Kidney glomerular epithelial cell (primary cell): ENCODE results near the gene GRIK3.
"Not testable (repeated sequence)": the region's sequence is repeated elsewhere in the genome, so short reads cannot be mapped to it uniquely, and the experiment has no call there.

Source experiments
- DNase-seq: peaks from one replicate; lab custom pipeline; 2025; lab: John Stamatoyannopoulos, UW

The GRIK3 gene

GRCh38 chr1:37034121-37035013 is at the start of gene GRIK3:
GRIK3 (minus strand) TSS chr1:37034515; CDS start chr1:37034108, 407 bp downstream.
- DNase-seq = no peak

GRCh38 chr1:37084013-37084412 is 49.7 kb upstream of the GRIK3 start:
- DNase-seq = no peak

GRCh38 chr1:37083603-37084002 is 49.3 kb upstream of the GRIK3 start:
- DNase-seq = no peak

- not testable (repeated sequence) for DNase-seq
Measured at GRCh38 chr1:37080296-37080986, 46.1 kb upstream of the GRIK3 start.

- DNase-seq = no peak
Measured at GRCh38 chr1:37078866-37079265, 44.6 kb upstream of the GRIK3 start.

GRCh38 chr1:37076168-37076567 is 41.9 kb upstream of the GRIK3 start:
- DNase-seq = no peak

GRCh38 chr1:37073854-37074379 is 39.6 kb upstream of the GRIK3 start:
- no peak for DNase-seq

GRCh38 chr1:37073152-37073853 is 39.0 kb upstream of the GRIK3 start:
- no peak for DNase-seq

GRCh38 chr1:37071829-37072228 is 37.5 kb upstream of the GRIK3 start:
- no peak for DNase-seq

GRCh38 chr1:37070126-37070525 is 35.8 kb upstream of the GRIK3 start:
- no peak for DNase-seq

- DNase-seq = no peak
Measured at GRCh38 chr1:37069406-37069805, 35.1 kb upstream of the GRIK3 start.

GRCh38 chr1:37068897-37069296 is 34.6 kb upstream of the GRIK3 start:
- DNase-seq = no peak

- no peak for DNase-seq
Measured at GRCh38 chr1:37068260-37068659, 33.9 kb upstream of the GRIK3 start.

GRCh38 chr1:37064039-37064438 is 29.7 kb upstream of the GRIK3 start:
- no peak for DNase-seq

GRCh38 chr1:37059346-37059745 is 25.0 kb upstream of the GRIK3 start:
- DNase-seq = no peak

- no peak for DNase-seq
Measured at GRCh38 chr1:37058424-37058988, 24.2 kb upstream of the GRIK3 start.

GRCh38 chr1:37056325-37056724 is 22.0 kb upstream of the GRIK3 start:
- no peak for DNase-seq

GRCh38 chr1:37055631-37056030 is 21.3 kb upstream of the GRIK3 start:
- DNase-seq = no peak

GRCh38 chr1:37053173-37053572 is 18.9 kb upstream of the GRIK3 start:
- no peak for DNase-seq

- DNase-seq = no peak
Measured at GRCh38 chr1:37052120-37052519, 17.8 kb upstream of the GRIK3 start.

GRCh38 chr1:37051346-37051745 is 17.0 kb upstream of the GRIK3 start:
- no peak for DNase-seq

GRCh38 chr1:37047542-37047941 is 13.2 kb upstream of the GRIK3 start:
- DNase-seq = no peak
